Astrocyte (in vitro differentiated cells and primary cell): ENCODE data around the gene POU6F2. TPM values are rescaled to one million over a fixed set of nuclear protein-coding genes. Genes with fewer than 3 reads are reported as not detected.

Experiments
- DNase-seq: peaks from one replicate; pipeline ENCODE4 v3.0.0-alpha.2; 2010; ENCODE audit warnings: low read depth
- FAIRE-seq: peaks from 2 replicates; lab custom pipeline; 2011; peaks lifted over from hg19 to GRCh38; lab: Jason Lieb, UNC
- H2AFZ ChIP-seq: 2 replicates; pipeline ENCODE4 v1.6.0; 2012; ENCODE audit warnings: low read depth, low read length, inconsistent platforms
- H3K27ac ChIP-seq: 2 replicates; pipeline ENCODE4 v1.5.1; 2011; ENCODE audit warnings: low read depth, low read length, inconsistent platforms
- H3K27me3 ChIP-seq: 2 replicates; pipeline ENCODE4 v1.6.0; 2011; ENCODE audit warnings: low read length, inconsistent platforms; ENCODE audit not compliant: insufficient read depth
- H3K36me3 ChIP-seq: 2 replicates; pipeline ENCODE4 v1.5.1; 2011; ENCODE audit warnings: low read length, inconsistent platforms; ENCODE audit not compliant: insufficient read depth
- H3K4me1 ChIP-seq: 2 replicates; pipeline ENCODE4 v1.5.1; 2011; ENCODE audit warnings: low read length, inconsistent platforms; ENCODE audit not compliant: insufficient read depth
- H3K4me2 ChIP-seq: 2 replicates; pipeline ENCODE4 v1.6.0; 2012; ENCODE audit warnings: low read length, inconsistent platforms
- H3K4me3 ChIP-seq: 2 replicates; pipeline ENCODE4 v1.5.1; 2011; ENCODE audit warnings: low read depth, mild to moderate bottlenecking, low read length, inconsistent platforms; ENCODE audit not compliant: insufficient read depth
- H3K79me2 ChIP-seq: 2 replicates; pipeline ENCODE4 v1.6.0; 2012; ENCODE audit warnings: mild to moderate bottlenecking, low read length, inconsistent platforms; ENCODE audit not compliant: insufficient read depth
- H3K9ac ChIP-seq: 2 replicates; pipeline ENCODE4 v1.6.0; 2012; ENCODE audit warnings: mild to moderate bottlenecking, low read length, inconsistent platforms
- H3K9me3 ChIP-seq: 2 replicates; pipeline ENCODE4 v1.5.1; 2012; ENCODE audit warnings: low read depth, mild to moderate bottlenecking, low read length, inconsistent platforms; ENCODE audit not compliant: insufficient read depth
- H4K20me1 ChIP-seq: 2 replicates; pipeline ENCODE4 v1.6.0; 2012; ENCODE audit warnings: low read length, inconsistent platforms; ENCODE audit not compliant: insufficient read depth
- H3K27ac Mint-ChIP-seq: one replicate; pipeline ENCODE4 v1.8.0; 2021; ENCODE audit warnings: mild to moderate bottlenecking, mixed read lengths; ENCODE audit not compliant: unreplicated experiment
- H3K27me3 Mint-ChIP-seq: one replicate; pipeline ENCODE4 v1.8.0; 2021; ENCODE audit warnings: low read depth, mixed read lengths; ENCODE audit not compliant: unreplicated experiment
- H3K36me3 Mint-ChIP-seq: one replicate; pipeline ENCODE4 v1.8.0; 2021; ENCODE audit warnings: low read depth, mixed read lengths; ENCODE audit not compliant: unreplicated experiment
- H3K4me1 Mint-ChIP-seq: one replicate; pipeline ENCODE4 v1.8.0; 2021; ENCODE audit warnings: low read depth, mixed read lengths; ENCODE audit not compliant: unreplicated experiment
- H3K4me3 Mint-ChIP-seq: one replicate; pipeline ENCODE4 v1.8.0; 2021; ENCODE audit warnings: mild to moderate bottlenecking, moderate library complexity, mixed read lengths; ENCODE audit not compliant: unreplicated experiment
- H3K9me3 Mint-ChIP-seq: one replicate; pipeline ENCODE4 v1.8.0; 2021; ENCODE audit warnings: mild to moderate bottlenecking, mixed read lengths; ENCODE audit not compliant: unreplicated experiment
- CTCF ChIP-seq: IDR thresholded peaks from 2 replicates; pipeline ENCODE4 v1.5.1; 2011; ENCODE audit warnings: low read depth, mild to moderate bottlenecking, inconsistent platforms, low read length, moderate library complexity; ENCODE audit not compliant: insufficient read depth
- EZH2 ChIP-seq: IDR thresholded peaks from 2 replicates; pipeline ENCODE4 v1.6.1; 2012; ENCODE audit warnings: mild to moderate bottlenecking, low read length, inconsistent platforms; ENCODE audit not compliant: insufficient read depth
- total RNA-seq: library from RNA; stranded (reverse); gene quantifications from 2 replicates; pipeline ENCODE4 v1.2.1, GENCODE V29; 2021

POU6F2 gene
- total RNA-seq, 1 donor from 2014 or later: 0.45 TPM

DNA sequence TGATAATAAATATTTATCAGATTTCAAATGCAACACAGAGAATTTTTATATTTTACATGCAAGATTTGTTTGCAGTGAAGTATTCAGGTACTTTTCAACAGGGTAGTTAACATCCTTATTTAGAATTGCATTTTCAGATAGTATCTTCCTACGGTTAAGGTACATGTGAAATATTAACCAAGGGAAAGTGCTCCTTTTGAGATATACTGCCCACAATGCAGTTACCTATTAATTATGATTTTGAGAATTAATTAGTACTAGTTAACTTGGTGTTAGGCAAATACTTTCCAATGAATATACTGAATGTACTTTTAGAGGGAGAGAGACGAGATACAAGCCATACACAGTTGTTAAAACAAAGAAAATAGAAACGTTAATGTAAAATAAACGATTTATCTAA is 382.3 kb downstream of the POU6F2 start:
- peaks cover 4% of the 10 kb centered on the region for H3K27me3 Mint-ChIP-seq

DNA sequence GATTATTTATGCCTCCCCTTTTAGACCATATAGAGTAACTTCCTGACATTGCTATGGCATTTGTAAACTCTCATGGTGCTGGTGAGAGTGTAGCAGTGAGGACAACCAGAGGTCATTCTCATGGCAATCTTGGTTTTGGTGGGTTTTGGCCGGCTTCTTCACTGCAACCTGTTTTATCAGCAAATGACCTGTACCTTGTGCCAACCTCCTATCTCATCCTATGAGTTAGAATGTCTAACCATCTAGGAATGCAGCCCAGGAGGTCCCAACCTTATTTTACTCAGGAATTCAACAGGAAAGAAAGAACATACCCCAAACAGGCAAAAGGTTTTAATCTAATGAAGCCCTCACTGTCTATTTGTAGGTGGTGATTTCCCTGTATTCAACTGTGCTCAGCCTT is 383.1 kb downstream of the POU6F2 start:
- Mint-ChIP-seq H3K36me3 (no peaks in the 10 kb centered on the region), H3K27me3 (peaks cover 4% of the 10 kb centered on the region), H3K4me3 (no peak overlapping the region), H3K4me1 (peaks cover 6% of the 10 kb centered on the region), H3K27ac (no peak overlapping the region), H3K9me3 (peaks cover 3% of the 10 kb centered on the region)
- Histone ChIP-seq H3K4me1 (no peaks in the 10 kb centered on the region), H3K9ac (no peak overlapping the region), H3K9me3 (no peaks in the 10 kb centered on the region), H3K79me2 (no peaks in the 10 kb centered on the region), H3K36me3 (no peaks in the 10 kb centered on the region), H2AFZ (no peak overlapping the region), H3K4me2 (peak overlapping the region; percentile 15), H3K4me3 (no peak overlapping the region), H3K27ac (no peak overlapping the region), H4K20me1 (no peaks in the 10 kb centered on the region), H3K27me3 (no peaks in the 10 kb centered on the region)
- DNase-seq: no peak
- TF ChIP-seq EZH2 (no peak), CTCF (no peak)
- no peak for FAIRE-seq

More for the DNA sequence above, 382.3 kb downstream of the POU6F2 start:
- H3K36me3 ChIP-seq: no peaks in the 10 kb centered on the region
- no peaks in the 10 kb centered on the region for H4K20me1 ChIP-seq
- no peak overlapping the region for H3K9ac ChIP-seq
- Mint-ChIP-seq H3K9me3 (peaks cover 3% of the 10 kb centered on the region), H3K27ac (no peak overlapping the region), H3K4me1 (peaks cover 6% of the 10 kb centered on the region), H3K36me3 (no peaks in the 10 kb centered on the region), H3K4me3 (no peak overlapping the region)
- no peak overlapping the region for H3K27ac ChIP-seq
- TF ChIP-seq EZH2 (no peak), CTCF (no peak)
- H3K9me3 ChIP-seq: no peaks in the 10 kb centered on the region
- H3K4me1 ChIP-seq: no peaks in the 10 kb centered on the region
- no peak for FAIRE-seq
- H3K4me2 ChIP-seq: no peak overlapping the region
- no peaks in the 10 kb centered on the region for H3K79me2 ChIP-seq
- DNase-seq: no peak
- H3K27me3 ChIP-seq: no peaks in the 10 kb centered on the region
- no peak overlapping the region for H3K4me3 ChIP-seq
- no peak overlapping the region for H2AFZ ChIP-seq

GRCh38 chr7:39365751-39366295 is 388.1 kb downstream of the POU6F2 start:
- Histone ChIP-seq H4K20me1 (no peaks in the 10 kb centered on the region), H3K9me3 (no peaks in the 10 kb centered on the region), H3K79me2 (no peaks in the 10 kb centered on the region), H3K4me1 (no peaks in the 10 kb centered on the region), H2AFZ (no peak overlapping the region), H3K27ac (no peak overlapping the region), H3K4me2 (no peak overlapping the region), H3K27me3 (no peaks in the 10 kb centered on the region), H3K4me3 (no peak overlapping the region), H3K36me3 (no peaks in the 10 kb centered on the region), H3K9ac (no peak overlapping the region)
- DNase-seq: no peak
- TF ChIP-seq CTCF: no peak
- no peak for TF ChIP-seq EZH2
- FAIRE-seq: no peak
- Mint-ChIP-seq H3K4me1 (peaks cover 4% of the 10 kb centered on the region), H3K4me3 (no peak overlapping the region), H3K27ac (no peak overlapping the region), H3K9me3 (peaks cover 9% of the 10 kb centered on the region), H3K27me3 (peaks cover 10% of the 10 kb centered on the region), H3K36me3 (no peaks in the 10 kb centered on the region)
